Inferior parietal cortex (tissue), 1 donor: Measurements from ENCODE around the gene CCDC57.
A peak's percentile ranks its signal among the peaks of the same experiment; 100 is the strongest.
"Not testable (repeated sequence)": the region's sequence is repeated elsewhere in the genome, so short reads cannot be mapped to it uniquely, and the experiment has no call there.

ENCODE experiments used
- DNase-seq: peaks from one replicate; pipeline ENCODE4 v3.0.0-alpha.2; 2016; ENCODE audit errors: extremely low spot score

Gene CCDC57

DNA sequence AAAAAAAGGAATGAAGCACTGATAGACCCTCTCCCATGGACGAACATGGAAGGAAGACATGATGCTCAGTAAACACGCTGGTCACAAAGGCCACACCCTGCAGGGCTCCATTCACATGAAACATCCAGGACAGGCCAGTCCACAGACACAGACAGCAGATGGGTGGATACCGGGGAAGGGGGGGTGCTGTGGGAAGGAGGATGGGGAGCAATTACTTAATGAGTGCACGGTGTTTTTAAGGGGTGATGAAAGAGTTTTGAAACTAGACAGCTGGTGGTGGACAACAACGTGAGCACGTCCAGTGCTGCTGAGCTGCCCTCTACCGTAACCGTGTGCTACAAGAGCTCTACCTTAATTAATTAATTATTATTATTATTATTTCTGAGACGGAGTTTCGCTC is 10.2 kb upstream of the CCDC57 start:
- no peak for DNase-seq

DNA sequence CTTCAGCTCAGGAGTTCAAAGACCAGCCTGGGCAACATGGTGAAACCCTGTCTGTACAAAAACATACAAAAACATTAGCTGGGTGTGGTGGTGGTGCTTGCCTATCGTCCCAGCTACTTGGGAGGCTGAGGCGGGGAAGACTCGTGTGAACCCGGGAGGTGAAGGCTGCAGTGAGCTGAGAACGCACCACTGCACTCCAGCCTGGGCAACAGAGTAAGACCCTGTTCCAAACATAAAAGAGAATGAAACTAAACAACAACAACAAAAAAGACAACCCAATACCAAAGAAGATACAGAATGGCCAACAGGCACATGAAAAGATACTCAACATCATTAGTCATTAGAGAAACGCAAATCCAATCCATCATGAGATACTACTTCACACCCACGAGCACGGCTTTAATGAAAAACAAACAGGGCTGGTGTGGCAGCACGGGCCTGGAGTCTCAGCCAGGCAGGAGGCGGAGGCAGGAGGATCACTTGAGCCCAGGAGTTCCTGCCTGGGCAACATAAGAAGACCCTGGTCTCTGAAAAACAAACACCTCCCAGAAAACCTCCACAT is 8.8 kb upstream of the CCDC57 start:
- DNase-seq, result no peak

GRCh38 chr17:82219753-82220709 is 7.4 kb upstream of the CCDC57 start:
- no peak for DNase-seq

- DNase-seq, result no peak
These were observed 6.4 kb upstream of the CCDC57 start for GRCh38 chr17:82219083-82219482.

- DNase-seq, result no peak
These were observed 5.9 kb upstream of the CCDC57 start for GRCh38 chr17:82218349-82219075.

GRCh38 chr17:82217530-82218204 is 5.0 kb upstream of the CCDC57 start:
- no peak for DNase-seq

DNA sequence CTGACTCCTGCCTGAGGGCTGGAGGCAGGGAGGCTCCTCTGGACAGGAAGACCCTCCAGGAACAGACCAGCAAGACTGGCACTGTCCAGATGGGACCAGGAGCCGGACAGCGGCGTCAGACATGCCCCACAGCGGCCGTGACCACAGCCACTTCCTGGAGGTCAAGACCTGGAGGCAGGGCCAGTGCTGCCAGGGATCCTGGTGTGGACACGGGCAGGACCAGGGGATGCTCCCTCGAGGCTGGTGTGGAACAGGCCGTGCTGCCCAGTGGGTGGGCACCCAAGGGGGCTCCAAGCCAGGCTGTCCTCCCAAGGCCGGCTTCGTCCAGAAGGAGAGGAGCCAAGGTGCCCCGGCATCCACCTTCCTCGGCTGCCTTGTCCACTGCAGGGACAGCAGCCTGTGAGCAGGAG is 4.5 kb upstream of the CCDC57 start:
- DNase-seq, result no peak

- DNase-seq, result no peak
These were observed 3.9 kb upstream of the CCDC57 start for GRCh38 chr17:82216301-82217119.

DNA sequence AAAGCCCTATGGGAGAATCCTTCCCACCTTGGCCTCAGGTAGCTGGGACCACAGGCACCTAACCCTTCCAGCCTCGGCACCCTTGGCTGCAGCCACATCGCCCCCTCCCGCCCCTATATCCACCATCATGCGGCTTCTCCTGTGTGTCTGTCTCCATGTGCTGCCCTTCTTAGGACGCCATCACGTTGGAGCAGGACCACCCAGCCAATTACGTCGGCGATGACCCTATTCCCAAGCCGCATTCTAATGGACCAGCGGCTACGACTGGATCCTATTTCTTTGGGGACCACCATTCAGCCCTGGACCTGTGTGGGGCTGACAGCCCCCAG is 3.3 kb upstream of the CCDC57 start:
- no peak for DNase-seq

DNA sequence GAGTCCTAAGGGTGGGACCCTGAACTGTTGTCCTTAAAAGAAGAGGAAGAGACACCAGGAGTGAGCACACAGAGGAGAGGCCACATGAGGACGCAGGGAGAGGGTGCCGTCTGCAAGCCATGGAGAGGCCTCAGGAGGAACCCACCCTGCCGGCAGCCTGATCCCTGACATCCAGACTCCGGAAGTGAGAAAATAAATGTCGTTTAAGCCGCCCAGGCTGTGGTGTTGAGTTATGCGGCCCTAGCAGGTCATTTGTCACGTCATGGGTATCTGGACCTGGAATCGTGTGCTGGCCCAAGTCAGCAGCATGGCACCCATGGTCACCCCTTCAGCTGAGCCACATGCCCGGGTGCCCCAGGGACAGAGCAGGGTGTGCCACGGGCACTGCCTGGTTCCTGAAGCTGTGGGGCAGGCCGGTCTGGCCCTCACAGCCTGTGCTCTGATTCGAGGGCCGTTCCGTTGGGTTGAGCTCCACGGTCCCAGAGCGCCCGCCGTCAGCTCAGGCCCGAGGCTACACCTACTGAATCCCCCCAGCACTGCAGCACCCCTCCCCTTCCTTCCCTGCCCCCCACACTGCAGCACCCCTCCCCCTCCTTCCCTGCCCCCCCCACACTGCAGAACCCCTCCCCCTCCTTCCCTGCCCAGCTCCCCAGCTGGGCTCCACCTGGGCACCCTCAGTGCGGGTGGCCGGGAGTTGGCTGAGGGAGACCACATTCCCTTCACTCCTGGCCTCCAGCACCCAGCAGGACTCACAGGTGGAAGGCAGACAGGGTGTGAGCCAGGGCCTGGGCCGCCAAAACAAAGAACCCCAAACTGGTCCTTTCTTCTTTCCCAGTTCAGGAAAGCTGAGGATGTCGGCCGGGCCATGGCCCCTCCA is 2.7 kb upstream of the CCDC57 start:
- no peak for DNase-seq

DNA sequence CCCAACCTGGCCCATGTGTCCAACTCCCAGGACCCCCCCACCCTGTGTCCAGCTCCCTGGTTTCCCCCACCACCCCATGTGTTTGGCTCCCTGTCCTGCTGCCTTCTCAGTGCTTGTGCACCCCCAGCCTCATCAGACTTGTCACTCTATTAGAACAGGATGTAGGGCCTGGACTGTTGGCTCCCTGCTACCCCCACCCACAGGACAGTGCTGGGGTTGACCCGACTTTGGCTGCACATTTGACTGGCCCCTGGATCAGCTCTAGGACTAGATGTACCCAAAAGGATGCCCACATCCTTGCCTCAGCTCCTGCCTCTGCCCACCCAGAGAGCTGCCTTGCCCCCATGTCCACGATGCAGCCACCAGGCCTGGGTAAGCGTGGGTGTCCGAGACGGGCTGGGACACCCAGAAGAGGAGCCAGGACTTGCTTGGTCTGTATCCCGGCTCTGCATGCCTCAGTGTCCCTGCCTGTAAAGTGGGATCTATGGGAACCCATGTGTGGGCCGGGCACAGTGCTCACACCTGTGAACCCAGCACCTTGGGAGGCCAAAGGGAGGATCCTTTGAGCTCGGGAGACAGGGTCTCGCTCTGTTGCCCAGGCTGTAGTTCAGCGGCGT is 1.5 kb upstream of the CCDC57 start:
- DNase-seq, result no peak

- DNase-seq, result peak; percentile 60
These were observed 789 bp upstream of the CCDC57 start for GRCh38 chr17:82213251-82214011.

GRCh38 chr17:82210655-82211054 is 2.0 kb downstream of the CCDC57 start:
- not testable (repeated sequence) for DNase-seq

DNA sequence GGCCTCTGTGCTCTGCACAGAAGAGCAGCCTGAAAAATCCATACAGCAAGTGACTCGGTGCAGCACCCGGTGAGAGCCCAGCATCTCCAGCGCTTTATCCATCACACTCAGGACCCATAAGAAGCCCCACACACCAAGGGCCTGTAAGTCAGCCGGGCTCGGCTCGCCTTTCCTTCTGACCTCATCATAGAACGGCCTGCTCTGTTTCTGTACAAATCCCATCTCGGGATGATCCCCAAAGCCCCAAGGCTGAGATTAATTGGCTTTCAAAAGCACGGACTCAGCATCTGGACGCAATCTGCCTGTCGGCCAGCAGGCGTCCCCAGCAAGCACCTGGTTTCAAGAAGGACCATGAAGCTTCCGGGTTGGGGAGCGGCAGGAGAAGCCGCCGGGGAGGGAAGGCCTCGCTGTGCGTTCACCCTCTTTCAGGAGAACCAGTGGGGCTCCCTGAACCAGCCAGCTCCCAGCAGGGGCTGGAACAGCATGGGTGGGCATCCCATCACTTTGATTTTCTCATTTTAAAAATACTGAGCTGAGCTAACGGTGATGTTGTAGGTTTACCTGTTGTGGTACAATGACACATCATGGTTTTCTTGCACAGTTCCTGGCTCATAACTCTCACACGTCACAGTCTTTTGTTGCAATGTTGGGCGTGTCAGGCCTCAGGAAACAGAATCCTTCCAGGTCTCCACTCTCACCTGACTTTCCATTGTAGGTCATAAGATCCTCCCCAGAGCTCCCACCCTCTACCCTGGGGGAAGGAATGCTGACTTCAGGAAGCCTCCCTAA is 6.7 kb downstream of the CCDC57 start:
- peak; percentile 83 for DNase-seq

DNA sequence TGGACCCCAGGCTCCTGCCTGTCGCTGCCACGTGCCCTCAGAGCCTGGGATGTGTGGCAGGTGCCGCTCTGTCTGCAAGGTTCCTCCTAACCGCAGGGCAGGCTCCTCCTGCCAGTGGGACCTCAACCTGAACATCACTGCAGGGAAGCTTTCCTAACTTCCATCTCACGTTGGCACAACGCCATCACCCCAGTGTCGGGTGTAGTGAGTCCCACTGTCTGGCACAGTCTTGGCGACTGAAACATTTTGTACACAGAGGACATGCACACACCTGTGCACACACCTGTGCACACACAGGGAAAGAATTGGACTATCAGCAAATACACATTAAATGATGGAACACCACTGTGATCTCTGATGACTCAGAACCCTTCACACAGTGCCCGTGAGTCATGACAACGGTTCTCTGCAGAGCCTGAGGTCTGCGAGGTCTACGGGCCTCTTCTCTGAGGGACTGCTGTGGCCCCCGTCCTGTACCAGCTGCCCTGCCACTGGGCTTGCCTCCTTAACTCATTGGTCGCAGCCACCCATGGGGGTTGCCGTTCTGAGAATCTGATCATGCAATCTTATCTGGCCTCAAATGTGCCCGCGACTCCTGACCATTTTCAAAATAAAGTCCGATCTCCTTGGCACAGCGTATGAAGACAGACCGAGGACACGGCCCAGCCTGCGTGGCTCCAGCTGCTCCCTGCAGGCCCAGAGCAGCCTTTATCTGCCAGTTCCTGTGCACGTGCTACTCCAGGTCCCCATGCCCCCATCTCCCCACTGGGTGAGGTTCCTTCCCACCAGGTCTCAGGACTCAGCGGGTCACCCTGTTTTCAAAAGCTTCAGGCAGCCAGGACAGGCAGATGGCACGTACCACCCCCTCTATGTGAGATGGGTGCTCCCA is 7.6 kb downstream of the CCDC57 start:
- no peak for DNase-seq

- DNase-seq, result no peak
These were observed 8.7 kb downstream of the CCDC57 start for GRCh38 chr17:82203920-82204319.

GRCh38 chr17:82202981-82203380 is 9.7 kb downstream of the CCDC57 start:
- DNase-seq, result no peak
